HG02938 (cell line): ENCODE data around the gene CGAS.
"Not testable (repeated sequence)": the region's sequence is repeated elsewhere in the genome, so short reads cannot be mapped to it uniquely, and the experiment has no call there.

ENCODE experiments used
- ATAC-seq: cut with Tn5 transposase; IDR thresholded peaks from one replicate; pipeline ENCODE4 v1.9.1; 2021; ENCODE audit warnings: mild to moderate bottlenecking, moderate library complexity; ENCODE audit not compliant: unreplicated experiment

The CGAS gene

GRCh38 chr6:73452107-73452461 is at the start of gene CGAS:
Gene CGAS, minus strand, starts transcription at chr6:73452297. Its CDS starts 116 bp downstream, at chr6:73452181.
- peak; percentile 57 for ATAC-seq

GRCh38 chr6:73497915-73498314 is 45.8 kb upstream of the CGAS start:
- no peak for ATAC-seq

GRCh38 chr6:73491377-73491776 is 39.3 kb upstream of the CGAS start:
- no peak for ATAC-seq

GRCh38 chr6:73487473-73487872 is 35.4 kb upstream of the CGAS start:
- no peak for ATAC-seq

- no peak for ATAC-seq
Measured at GRCh38 chr6:73484438-73484837, 32.3 kb upstream of the CGAS start.

GRCh38 chr6:73481969-73482368 is 29.9 kb upstream of the CGAS start:
- no peak for ATAC-seq

GRCh38 chr6:73477407-73477806 is 25.3 kb upstream of the CGAS start:
- no peak for ATAC-seq

GRCh38 chr6:73476723-73477122 is 24.6 kb upstream of the CGAS start:
- ATAC-seq, result no peak

- ATAC-seq, result peak; percentile 99
Measured at GRCh38 chr6:73471686-73472290, 19.7 kb upstream of the CGAS start.

GRCh38 chr6:73461537-73462350 is 9.6 kb upstream of the CGAS start, which contains the start of gene MTO1:
Gene MTO1, plus strand, starts transcription at chr6:73461737. Its CDS starts 118 bp downstream, at chr6:73461855.
- ATAC-seq, result peak; percentile 95

GRCh38 chr6:73460056-73460455 is 8.0 kb upstream of the CGAS start:
- no peak for ATAC-seq

GRCh38 chr6:73459474-73459873 is 7.4 kb upstream of the CGAS start:
- not testable (repeated sequence) for ATAC-seq

- no peak for ATAC-seq
Measured at GRCh38 chr6:73455865-73456629, 4.0 kb upstream of the CGAS start.

- ATAC-seq, result peak; percentile 50
Measured at GRCh38 chr6:73451223-73452106, 632 bp downstream of the CGAS start.

GRCh38 chr6:73443555-73443954 is 8.5 kb downstream of the CGAS start:
- ATAC-seq, result no peak

GRCh38 chr6:73435236-73435635 is 16.9 kb downstream of the CGAS start:
- no peak for ATAC-seq

- ATAC-seq, result no peak
Measured at GRCh38 chr6:73421534-73421933, 30.6 kb downstream of the CGAS start.

GRCh38 chr6:73418081-73418741 is 33.9 kb downstream of the CGAS start:
- no peak for ATAC-seq

- ATAC-seq, result no peak
Measured at GRCh38 chr6:73413102-73413501, 39.0 kb downstream of the CGAS start.

- no peak for ATAC-seq
Measured at GRCh38 chr6:73409395-73409794, 42.7 kb downstream of the CGAS start.
